DOHH2 (cell line): Measurements from ENCODE around the gene DMD.

Experiments
- CTCF ChIP-seq: fragments of 200-600 bp; sonication (generic); IDR thresholded peaks from one replicate; pipeline ENCODE4 v1.5.1; 2014; ENCODE audit warnings: antibody characterized with exemption, mild to moderate bottlenecking, low read depth, low read length; ENCODE audit not compliant: poor library complexity, severe bottlenecking
- EZH2phosphoT487 ChIP-seq: fragments of 200-600 bp; sonication (generic); IDR thresholded peaks from 2 replicates; pipeline ENCODE4 v1.6.1; 2017; ENCODE audit warnings: borderline replicate concordance, mild to moderate bottlenecking, antibody characterized with exemption, low read length, moderate library complexity, mixed read lengths

- TF ChIP-seq CTCF = no peak
- no peak for TF ChIP-seq EZH2phosphoT487
Observed at GRCh38 chrX:33014949-33015348, 196.4 kb downstream of the DMD start.
